IPS-11a (cell line): Measurements from ENCODE around the gene MXD4.

Source experiments
- H3K4me3 ChIP-seq: one replicate; pipeline ENCODE4 v1.5.1; 2013; ENCODE audit warnings: low read depth, low read length, control low read depth

Gene MXD4

DNA sequence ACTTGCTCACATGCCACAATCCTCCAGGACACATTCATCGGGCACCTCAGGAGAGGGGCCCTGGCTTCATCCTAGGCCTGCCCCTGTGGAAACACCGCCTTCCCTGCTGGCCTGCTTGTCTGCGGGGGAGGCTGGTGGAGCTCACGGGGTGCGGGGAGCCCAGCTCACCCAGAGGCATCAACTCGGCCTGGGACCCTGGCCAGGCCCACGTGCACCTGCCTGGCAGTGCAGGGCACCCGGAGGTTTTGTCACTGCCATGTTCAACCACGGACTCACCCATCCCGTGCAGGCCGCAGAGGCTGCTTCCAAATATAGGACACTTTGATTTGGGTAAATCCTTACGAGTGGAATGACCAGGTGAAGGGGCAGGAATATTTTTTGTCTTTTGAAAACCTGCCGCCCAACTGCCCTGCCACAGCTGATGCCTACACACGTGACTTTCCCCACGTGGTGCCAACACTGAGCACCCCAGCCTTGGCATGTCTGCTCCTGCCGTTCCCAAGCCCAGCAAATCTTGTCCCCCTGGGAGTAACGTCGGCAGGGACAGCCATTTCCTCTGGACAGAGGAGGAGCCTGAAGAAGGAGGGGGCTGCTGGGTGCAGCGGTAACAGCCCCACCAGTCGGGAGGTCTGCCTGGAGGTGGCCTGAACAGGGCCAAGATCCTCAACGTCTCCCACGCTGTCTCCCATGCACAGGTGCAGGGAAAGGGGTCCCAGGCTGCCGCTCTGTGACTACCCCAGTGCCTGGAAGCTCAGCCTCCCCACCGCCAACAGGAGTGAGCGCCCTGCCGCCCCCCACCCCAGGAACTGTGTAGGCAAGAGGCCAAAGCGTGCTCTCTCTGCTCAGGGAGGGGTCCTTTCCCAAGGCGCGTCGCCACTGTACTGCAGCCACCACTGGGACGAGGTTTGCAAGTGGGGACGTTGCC, 8.5 kb downstream of the MXD4 start:
- H3K4me3 ChIP-seq = no peak overlapping the region

- H3K4me3 ChIP-seq = no peak overlapping the region
Measured at GRCh38 chr4:2252530-2253091, 9.3 kb downstream of the MXD4 start.

DNA sequence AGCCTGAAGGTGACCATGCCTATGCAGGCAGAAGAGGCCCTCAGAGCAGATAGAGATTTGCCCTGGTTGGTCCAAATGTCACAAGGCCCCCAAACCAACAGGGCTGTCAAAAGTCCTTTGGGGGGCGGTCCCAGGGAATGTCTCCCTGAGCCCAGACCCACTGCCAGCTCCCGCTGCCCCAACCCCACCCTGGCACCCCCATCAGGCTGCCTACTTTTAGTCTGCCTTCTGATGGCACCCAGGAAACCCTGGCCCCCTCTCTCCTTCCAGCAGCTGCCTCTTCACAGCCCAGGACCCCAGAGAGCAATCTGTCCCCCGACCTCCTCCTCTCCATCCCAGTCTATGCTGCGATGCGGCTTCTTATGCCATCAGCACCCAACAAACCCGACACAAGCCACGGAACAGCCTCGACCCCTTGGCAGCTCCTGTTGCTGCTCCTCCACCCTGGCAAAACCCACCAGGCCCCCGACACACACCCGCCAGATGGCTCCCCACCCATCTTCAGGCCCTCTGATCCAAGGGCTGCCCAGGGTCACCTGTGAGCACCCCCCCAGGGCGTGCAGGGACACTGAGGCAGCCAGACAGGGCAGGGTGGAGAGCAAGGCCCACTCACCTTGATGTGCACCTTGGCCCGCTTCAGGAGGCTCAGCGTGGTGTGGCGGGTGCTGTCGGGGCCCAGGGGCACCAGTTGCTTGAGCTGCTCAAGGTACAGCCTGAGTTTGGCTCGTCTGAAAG, 9.9 kb downstream of the MXD4 start:
- no peak overlapping the region for H3K4me3 ChIP-seq

DNA sequence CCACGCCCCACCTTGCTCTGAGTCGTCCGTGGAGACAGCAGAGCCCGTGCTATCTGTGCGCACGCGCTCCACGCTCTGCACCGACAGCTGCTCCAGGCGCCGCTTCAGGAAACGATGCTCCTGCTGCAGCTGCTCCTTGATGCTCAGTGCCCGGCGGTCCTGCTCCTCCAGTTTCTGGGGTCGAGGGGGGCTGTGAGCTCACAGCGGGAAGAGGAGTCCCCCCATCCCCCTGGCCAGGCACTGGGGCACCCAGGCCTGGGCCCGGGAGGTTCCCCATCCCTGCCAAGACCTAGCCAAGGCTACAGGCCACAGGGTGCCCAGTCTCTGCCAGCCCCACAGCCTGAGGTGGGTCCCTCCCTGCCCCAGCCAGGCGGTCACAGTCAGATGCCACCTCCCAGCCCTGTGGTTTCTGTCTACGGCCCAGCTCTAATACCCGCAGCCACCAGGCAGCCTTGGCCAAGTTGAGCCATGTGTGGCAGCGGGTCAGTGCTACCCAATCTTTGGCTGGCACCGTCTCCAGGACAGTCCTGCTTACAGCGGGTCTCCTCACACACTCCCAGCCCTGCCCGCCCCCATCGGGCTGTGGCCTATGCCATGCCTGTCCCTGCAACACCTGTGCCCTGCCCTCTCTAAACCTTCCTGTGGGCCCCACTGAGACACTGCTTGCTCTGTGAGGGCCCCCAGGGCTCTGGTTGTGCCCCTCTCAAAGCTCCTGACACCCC, 10.7 kb downstream of the MXD4 start:
- H3K4me3 ChIP-seq = no peak overlapping the region

GRCh38 chr4:2250357-2251072, 11.4 kb downstream of the MXD4 start:
- H3K4me3 ChIP-seq = no peak overlapping the region

- no peak overlapping the region for H3K4me3 ChIP-seq
Measured at GRCh38 chr4:2249526-2250356, 12.2 kb downstream of the MXD4 start.

- H3K4me3 ChIP-seq = no peak overlapping the region
Measured at GRCh38 chr4:2248821-2249261, 13.1 kb downstream of the MXD4 start.

GRCh38 chr4:2248044-2248780, 13.7 kb downstream of the MXD4 start:
- no peak overlapping the region for H3K4me3 ChIP-seq

DNA sequence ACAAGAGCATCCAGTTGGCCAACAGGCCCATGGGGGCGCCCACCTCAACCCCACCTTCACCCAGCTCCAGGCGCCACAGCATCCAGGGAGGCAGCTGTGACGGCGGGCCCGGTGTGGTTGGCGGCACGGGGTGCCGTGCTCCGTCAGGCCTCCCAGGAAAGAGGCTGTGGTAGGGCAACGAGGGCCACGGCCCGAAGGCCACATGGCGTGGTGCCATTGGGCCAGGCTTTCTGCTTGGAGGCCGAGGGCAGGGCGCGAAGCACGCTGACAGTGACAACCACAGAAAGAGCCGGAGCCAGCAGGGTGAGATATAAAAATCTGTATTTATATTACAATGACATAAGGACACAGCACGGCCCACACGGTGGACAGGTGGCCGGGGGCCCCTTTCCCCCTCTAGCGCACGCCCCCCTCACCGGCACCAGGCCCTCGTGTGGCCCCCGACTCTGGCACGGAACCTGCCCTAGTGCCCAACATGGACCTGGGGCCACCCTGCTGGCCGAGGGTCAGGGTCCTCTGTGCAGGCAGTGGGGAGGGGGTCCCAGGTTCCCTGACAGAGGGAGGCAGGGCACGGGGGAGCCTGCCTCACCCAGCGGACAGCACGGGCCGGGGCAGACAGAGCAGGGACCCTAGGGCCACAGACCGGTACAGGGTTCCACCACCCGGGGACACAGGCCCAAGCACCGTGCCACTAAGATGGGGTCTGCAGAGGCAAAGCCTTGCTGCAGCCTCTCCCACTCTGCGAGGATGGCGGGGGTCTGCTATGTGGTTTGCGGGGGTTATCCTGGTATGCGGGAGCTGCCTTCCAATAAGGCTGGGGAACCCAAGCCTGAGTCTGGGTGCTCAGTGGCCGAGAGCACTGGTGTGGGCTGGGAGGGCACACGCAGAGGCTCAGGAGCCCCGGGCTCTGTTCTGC, 14.5 kb downstream of the MXD4 start:
- H3K4me3 ChIP-seq = no peak overlapping the region

DNA sequence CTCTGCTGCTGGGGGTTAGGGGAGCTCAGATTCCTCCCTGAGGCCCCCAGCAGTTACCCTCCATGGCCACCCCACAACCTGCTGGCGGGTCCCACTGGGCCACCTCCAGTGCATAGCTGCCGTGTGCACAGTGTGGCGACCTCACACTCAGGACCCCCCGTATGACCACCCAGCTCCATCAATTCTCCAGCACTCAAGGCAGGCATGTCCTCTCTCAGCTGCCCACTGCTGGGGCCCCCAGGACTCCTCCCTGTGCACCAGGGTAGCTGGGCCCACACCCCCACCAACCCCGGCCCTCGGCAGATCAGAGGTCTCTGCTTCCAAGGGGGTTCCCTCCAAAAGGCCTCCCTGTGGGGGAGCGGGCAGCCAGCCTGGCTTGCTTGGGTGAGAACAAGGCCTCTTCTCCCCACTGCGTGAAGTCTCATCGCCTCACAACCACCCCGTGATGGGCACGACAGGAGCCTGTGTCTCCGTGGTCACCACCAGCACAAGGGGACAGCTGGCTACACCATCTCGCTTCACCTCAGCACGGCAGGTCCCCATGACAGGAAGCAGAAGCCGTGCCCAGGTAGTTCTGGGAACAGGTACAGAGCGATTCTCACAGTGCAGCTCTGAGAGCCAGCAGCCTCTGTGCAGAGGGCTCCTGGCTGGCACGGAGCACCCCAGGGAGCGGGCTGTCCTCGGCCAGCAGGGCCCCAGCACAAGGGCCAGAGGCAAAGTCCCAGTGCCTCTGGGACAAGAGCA, 15.4 kb downstream of the MXD4 start:
- H3K4me3 ChIP-seq = no peak overlapping the region

DNA sequence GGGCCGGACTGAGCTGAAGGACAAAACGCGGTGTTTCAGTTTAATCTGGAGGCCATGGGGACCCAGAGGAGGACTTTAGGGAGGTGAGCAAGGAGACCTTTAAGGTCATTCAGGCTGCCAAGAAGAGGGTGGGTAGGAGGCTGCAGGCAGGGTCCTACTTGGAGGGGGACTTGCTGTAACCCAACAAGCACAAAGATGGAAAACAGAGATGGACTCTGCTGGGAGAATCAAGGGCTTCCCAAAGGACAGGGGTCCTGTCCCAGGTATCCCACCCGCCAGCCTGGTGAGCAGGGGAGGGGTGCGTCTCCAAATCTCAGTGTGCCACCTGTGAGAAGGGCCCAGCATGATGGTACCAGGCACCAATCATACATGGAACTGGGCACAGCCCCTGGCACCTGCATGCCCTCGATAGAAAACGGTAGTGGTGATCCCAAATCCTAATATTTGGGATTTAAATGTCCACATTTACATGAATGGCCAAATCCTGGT, 16.1 kb downstream of the MXD4 start:
- no peak overlapping the region for H3K4me3 ChIP-seq

- H3K4me3 ChIP-seq = no peak overlapping the region
Measured at GRCh38 chr4:2245057-2245786, 16.7 kb downstream of the MXD4 start.

GRCh38 chr4:2243681-2244380, 18.1 kb downstream of the MXD4 start:
- H3K4me3 ChIP-seq = no peak overlapping the region

- H3K4me3 ChIP-seq = peak within 1 kb of the TSS; percentile 62
Measured at GRCh38 chr4:2241410-2242353, 20.2 kb downstream of the MXD4 start, which contains the start of the genes HAUS3 and POLN. HAUS3 (minus strand) TSS chr4:2242121; CDS start chr4:2240946, 1,175 bp downstream. POLN (minus strand) TSS chr4:2242121; CDS start chr4:2229231, 12,890 bp downstream.
